ENCODE data around the gene GPRC5C.
A peak's percentile ranks its signal among the peaks of the same experiment; 100 is the strongest.

Gene GPRC5C

DNA sequence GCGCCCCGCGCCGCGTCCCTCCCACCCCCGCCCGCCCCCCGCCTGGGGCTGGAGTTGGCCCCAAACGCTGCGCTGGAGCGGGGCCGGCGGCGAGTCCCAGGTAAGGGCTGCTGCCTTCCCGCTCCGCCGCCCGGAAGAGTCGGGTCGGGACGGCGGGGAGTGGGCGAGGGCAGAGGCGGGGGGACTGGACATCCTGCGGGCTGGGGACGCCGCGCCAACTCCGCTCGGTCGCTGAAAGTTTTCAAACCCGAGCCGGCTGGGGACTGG is 469 bp downstream of the GPRC5C start:
- Mint-ChIP-seq H3K27ac (no peak overlapping the region), H3K4me1 (peaks cover 52% of the 10 kb centered on the region)
- TF ChIP-seq, protein P1, sequence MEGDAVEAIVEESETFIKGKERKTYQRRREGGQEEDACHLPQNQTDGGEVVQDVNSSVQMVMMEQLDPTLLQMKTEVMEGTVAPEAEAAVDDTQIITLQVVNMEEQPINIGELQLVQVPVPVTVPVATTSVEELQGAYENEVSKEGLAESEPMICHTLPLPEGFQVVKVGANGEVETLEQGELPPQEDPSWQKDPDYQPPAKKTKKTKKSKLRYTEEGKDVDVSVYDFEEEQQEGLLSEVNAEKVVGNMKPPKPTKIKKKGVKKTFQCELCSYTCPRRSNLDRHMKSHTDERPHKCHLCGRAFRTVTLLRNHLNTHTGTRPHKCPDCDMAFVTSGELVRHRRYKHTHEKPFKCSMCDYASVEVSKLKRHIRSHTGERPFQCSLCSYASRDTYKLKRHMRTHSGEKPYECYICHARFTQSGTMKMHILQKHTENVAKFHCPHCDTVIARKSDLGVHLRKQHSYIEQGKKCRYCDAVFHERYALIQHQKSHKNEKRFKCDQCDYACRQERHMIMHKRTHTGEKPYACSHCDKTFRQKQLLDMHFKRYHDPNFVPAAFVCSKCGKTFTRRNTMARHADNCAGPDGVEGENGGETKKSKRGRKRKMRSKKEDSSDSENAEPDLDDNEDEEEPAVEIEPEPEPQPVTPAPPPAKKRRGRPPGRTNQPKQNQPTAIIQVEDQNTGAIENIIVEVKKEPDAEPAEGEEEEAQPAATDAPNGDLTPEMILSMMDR (IDR thresholded peaks at IDR 0.05; ENCODE audit: unreplicated experiment in 3 of 3) = no peak

DNA sequence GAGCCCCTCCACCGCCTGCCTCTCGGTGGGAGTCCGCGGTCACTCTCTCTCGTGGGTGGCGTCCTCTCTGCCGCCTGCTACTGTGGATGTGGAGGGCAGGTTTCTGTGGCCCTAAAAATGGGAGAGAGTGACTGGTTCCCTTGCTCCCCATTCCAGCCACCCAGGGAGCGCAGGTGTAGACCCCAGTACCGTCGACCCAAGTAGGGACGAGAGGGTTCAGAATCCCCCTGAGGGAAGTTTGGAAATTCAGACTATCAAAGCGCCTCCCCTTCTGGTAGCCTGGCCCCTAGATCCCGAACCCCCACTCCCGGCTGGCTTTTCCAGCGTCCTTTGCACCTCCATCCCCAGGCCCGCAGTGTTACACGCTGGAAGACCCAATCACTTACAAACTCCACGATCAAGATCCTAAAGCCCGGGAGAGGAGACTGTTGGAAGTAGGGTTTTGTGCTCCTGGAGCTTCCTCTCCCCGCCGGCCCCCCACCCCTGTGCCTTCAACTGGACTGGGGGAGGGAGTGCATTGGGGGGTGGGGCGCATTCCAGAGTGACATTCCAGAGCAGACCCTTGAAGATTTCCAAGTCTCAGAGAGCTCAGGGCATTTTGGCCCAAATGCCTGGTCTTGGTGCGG is 991 bp downstream of the GPRC5C start:
- TF ChIP-seq, protein P1 (IDR thresholded peaks at IDR 0.05; ENCODE audit: unreplicated experiment in 3 of 3) = no peak
- Mint-ChIP-seq H3K4me1 (peaks cover 48% of the 10 kb centered on the region), H3K27me3 (ENCODE audit: low read depth) (peaks cover 22% of the 10 kb centered on the region), H3K9me3 (peaks cover under 1% of the 10 kb centered on the region), H3K36me3 (ENCODE audit: low read depth) (peaks cover 16% of the 10 kb centered on the region), H3K4me3 (peak overlapping the region; percentile 91 to 93 (median 93)), H3K27ac (peak overlapping the region; percentile 59 to 89 (median 71))

More for the DNA sequence above, 469 bp downstream of the GPRC5C start:
- Mint-ChIP-seq H3K36me3 (ENCODE audit: low read depth) (peaks cover 11% of the 10 kb centered on the region), H3K9me3 (no peaks in the 10 kb centered on the region), H3K4me3 (peak overlapping the region in 2 of 3 experiments; percentile 93), H3K27me3 (ENCODE audit: low read depth) (peaks cover 22% of the 10 kb centered on the region)

- Mint-ChIP-seq H3K27me3 (ENCODE audit: low read depth) (peaks cover 22% of the 10 kb centered on the region), H3K9me3 (peaks cover 2% of the 10 kb centered on the region), H3K27ac (peak overlapping the region; percentile 59 to 89 (median 71)), H3K4me1 (peaks cover 43% of the 10 kb centered on the region), H3K4me3 (peak overlapping the region; percentile 73 to 93 (median 91)), H3K36me3 (ENCODE audit: low read depth) (peaks cover 20% of the 10 kb centered on the region)
- TF ChIP-seq, protein P1 (IDR thresholded peaks at IDR 0.05; ENCODE audit: unreplicated experiment in 3 of 3) = no peak
These were observed 1.7 kb downstream of the GPRC5C start for GRCh38 chr17:74433421-74434121.

GRCh38 chr17:74435775-74436359 is 4.0 kb downstream of the GPRC5C start:
- Mint-ChIP-seq H3K27me3 (ENCODE audit: low read depth) (peaks cover 15% of the 10 kb centered on the region), H3K27ac (peak overlapping the region; percentile 22 to 69 (median 62)), H3K4me1 (peaks cover 30% of the 10 kb centered on the region), H3K4me3 (peak overlapping the region; percentile 17 to 68 (median 59)), H3K9me3 (peaks cover 4% of the 10 kb centered on the region), H3K36me3 (ENCODE audit: low read depth) (peaks cover 32% of the 10 kb centered on the region)
- TF ChIP-seq, protein P1 (IDR thresholded peaks at IDR 0.05; ENCODE audit: unreplicated experiment in 3 of 3) = no peak

GRCh38 chr17:74437702-74438101 is 5.8 kb downstream of the GPRC5C start:
- no peak overlapping the region for H3K27ac Mint-ChIP-seq
- peak overlapping the region in 2 of 3 experiments; percentile 48 to 50 for H3K4me3 Mint-ChIP-seq
- peaks cover 9% of the 10 kb centered on the region for H3K27me3 Mint-ChIP-seq (ENCODE audit: low read depth)
- peaks cover 35% of the 10 kb centered on the region for H3K4me1 Mint-ChIP-seq
- peaks cover 4% of the 10 kb centered on the region for H3K9me3 Mint-ChIP-seq
- TF ChIP-seq, protein P1 (IDR thresholded peaks at IDR 0.05; ENCODE audit: unreplicated experiment in 3 of 3) = peak; percentile 48 to 61 (median 56)
- H3K36me3 Mint-ChIP-seq (ENCODE audit: low read depth) = peaks cover 37% of the 10 kb centered on the region
